ENCODE data around the gene MRPL53.

Gene MRPL53

GRCh38 chr2:74512744-74513604 lies 40.5 kb upstream of the MRPL53 start:
- Histone ChIP-seq H3K79me2 (ENCODE audit: insufficient read depth, low read length) (no peaks in the 10 kb centered on the region), H3K27me3 (ENCODE audit: low read length) (no peaks in the 10 kb centered on the region), H3K4me2 (ENCODE audit: low read depth, low read length, poor library complexity, severe bottlenecking) (no peak overlapping the region), H3K4me3 (ENCODE audit: insufficient read depth, low read length, poor library complexity, severe bottlenecking) (no peak overlapping the region), H3K9me3 (ENCODE audit: insufficient read depth, low read length) (no peaks in the 10 kb centered on the region), H2AFZ (ENCODE audit: low read depth, low read length, severe bottlenecking) (no peak overlapping the region), H3K9ac (ENCODE audit: low read length) (no peak overlapping the region), H3K9me2 (replicated peaks; ENCODE audit: insufficient read depth, low read length) (no peaks in the 10 kb centered on the region), H3K27ac (ENCODE audit: low read depth, low read length) (no peak overlapping the region), H3K36me3 (ENCODE audit: low read length) (no peaks in the 10 kb centered on the region), H4K20me1 (ENCODE audit: low read depth, low read length) (no peaks in the 10 kb centered on the region), H3F3A (ENCODE audit: insufficient read depth) (peaks cover 4% of the 10 kb centered on the region; the same call in 1 of the 2 replicates)
- TF ChIP-seq EZH2phosphoT487 (conservative IDR thresholded peaks at IDR 0.05; ENCODE audit: low read length) (no peak), CTCF (IDR thresholded peaks at IDR 0.05; ENCODE audit: insufficient read depth, low read length, poor library complexity, severe bottlenecking) (no peak)

DNA sequence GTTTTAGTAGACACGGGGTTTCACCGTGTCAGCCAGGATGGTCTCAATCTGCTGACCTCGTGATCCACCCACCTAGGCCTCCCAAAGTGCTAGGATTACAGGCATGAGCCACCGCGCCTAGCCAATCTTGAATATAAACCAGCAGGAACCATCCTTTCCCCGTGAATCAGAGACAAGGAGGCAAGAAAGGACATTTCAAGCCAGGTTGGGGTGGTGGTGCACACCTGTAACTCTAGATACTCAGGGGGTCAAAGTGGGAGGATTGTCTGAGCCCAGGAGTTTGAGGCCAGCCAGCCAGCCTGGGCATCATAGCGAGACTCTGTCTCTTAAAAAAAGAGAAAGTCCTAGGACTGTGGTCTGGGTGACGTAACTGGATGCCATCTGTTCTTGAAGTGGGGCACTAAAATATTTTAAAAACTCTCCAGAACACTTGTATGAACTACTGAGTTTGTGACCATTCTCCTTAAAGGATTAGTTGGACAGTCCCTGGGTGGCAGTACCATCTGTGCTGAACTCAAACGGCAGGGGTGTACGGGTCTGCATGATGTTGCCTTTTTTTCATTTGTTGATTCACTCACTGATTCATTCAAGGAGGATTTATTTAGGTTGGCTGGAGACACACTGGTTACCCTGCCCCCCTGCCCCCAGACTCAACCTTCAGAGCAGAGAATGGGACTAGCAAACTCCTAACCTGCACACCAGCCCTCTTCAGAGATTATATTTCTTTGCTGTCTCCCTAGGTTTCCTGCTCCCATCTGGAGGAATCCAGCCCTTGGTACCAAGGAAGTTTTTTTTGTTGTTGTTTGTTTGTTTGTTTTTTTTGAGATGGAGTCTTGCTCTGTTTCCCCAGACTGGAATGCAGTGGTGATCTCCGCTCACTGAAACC lies 38.9 kb upstream of the MRPL53 start:
- no peak overlapping the region for H3K4me3 ChIP-seq (ENCODE audit: insufficient read depth, low read length, poor library complexity, severe bottlenecking)
- H4K20me1 ChIP-seq (ENCODE audit: low read depth, low read length): no peaks in the 10 kb centered on the region
- no peak overlapping the region for H3K27ac ChIP-seq (ENCODE audit: low read depth, low read length)
- H3K9ac ChIP-seq (ENCODE audit: low read length): no peak overlapping the region
- no peaks in the 10 kb centered on the region for H3K27me3 ChIP-seq (ENCODE audit: low read length)
- no peaks in the 10 kb centered on the region for H3K9me2 ChIP-seq (replicated peaks; ENCODE audit: insufficient read depth, low read length)
- H3K4me2 ChIP-seq (ENCODE audit: low read depth, low read length, poor library complexity, severe bottlenecking): no peak overlapping the region
- no peaks in the 10 kb centered on the region for H3K9me3 ChIP-seq (ENCODE audit: insufficient read depth, low read length)
- 0 out of 2 replicates have a peak, but pooled peaks cover 3% of the 10 kb centered on the region for H3K79me2 ChIP-seq (ENCODE audit: insufficient read depth, low read length)
- no peaks in the 10 kb centered on the region for H3K36me3 ChIP-seq (ENCODE audit: low read length)
- no peak overlapping the region for H2AFZ ChIP-seq (ENCODE audit: low read depth, low read length, severe bottlenecking)
- TF ChIP-seq EZH2phosphoT487 (conservative IDR thresholded peaks at IDR 0.05; ENCODE audit: low read length): no peak
- no peak for TF ChIP-seq CTCF (IDR thresholded peaks at IDR 0.05; ENCODE audit: insufficient read depth, low read length, poor library complexity, severe bottlenecking)
- H3F3A ChIP-seq (ENCODE audit: insufficient read depth): peaks cover 4% of the 10 kb centered on the region; the same call in 1 of the 2 replicates

- H3K9me2 ChIP-seq (replicated peaks; ENCODE audit: insufficient read depth, low read length): no peaks in the 10 kb centered on the region
- H3K27me3 ChIP-seq (ENCODE audit: low read length): no peaks in the 10 kb centered on the region
- no peak overlapping the region for H3K4me3 ChIP-seq (ENCODE audit: insufficient read depth, low read length, poor library complexity, severe bottlenecking)
Observed at GRCh38 chr2:74510272-74510671, 37.8 kb upstream of the MRPL53 start.

More at GRCh38 chr2:74510272-74510671, 37.8 kb upstream of the MRPL53 start:
- TF ChIP-seq CTCF (IDR thresholded peaks at IDR 0.05; ENCODE audit: insufficient read depth, low read length, poor library complexity, severe bottlenecking): no peak
- TF ChIP-seq EZH2phosphoT487 (conservative IDR thresholded peaks at IDR 0.05; ENCODE audit: low read length): no peak
- H3K9me3 ChIP-seq (ENCODE audit: insufficient read depth, low read length): no peaks in the 10 kb centered on the region
- 0 out of 2 replicates have a peak, but pooled peaks cover 3% of the 10 kb centered on the region for H3K79me2 ChIP-seq (ENCODE audit: insufficient read depth, low read length)
- no peaks in the 10 kb centered on the region for H4K20me1 ChIP-seq (ENCODE audit: low read depth, low read length)
- no peaks in the 10 kb centered on the region for H3K36me3 ChIP-seq (ENCODE audit: low read length)
- no peak overlapping the region for H3K4me2 ChIP-seq (ENCODE audit: low read depth, low read length, poor library complexity, severe bottlenecking)
- no peak overlapping the region for H2AFZ ChIP-seq (ENCODE audit: low read depth, low read length, severe bottlenecking)
- H3F3A ChIP-seq (ENCODE audit: insufficient read depth): peaks cover 4% of the 10 kb centered on the region; the same call in 1 of the 2 replicates
- no peak overlapping the region for H3K27ac ChIP-seq (ENCODE audit: low read depth, low read length)
- no peak overlapping the region for H3K9ac ChIP-seq (ENCODE audit: low read length)

All from SU-DHL-6 (cell line).